ENCODE results near the gene JARID2.

DNA sequence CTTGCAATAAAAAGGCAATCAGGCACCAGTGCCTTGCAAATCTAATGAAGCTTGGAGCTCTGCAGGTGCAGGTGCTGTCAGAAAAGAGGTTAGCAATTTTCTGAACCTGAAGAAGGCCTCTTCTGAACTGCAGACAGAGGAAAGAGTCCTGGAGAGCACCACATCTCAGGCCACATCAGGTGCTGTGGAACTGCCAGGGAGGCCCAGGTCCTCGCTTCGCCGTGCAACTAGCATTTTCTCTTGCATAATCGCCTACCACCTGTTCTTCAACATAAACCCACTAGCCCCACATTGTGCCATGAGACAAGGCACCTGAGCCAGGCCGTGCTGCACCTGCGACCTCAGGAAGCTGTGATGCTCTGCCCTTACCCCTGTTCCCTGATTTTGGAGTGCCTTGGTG lies 229.4 kb downstream of the JARID2 start:
- TF ChIP-seq POLR2AphosphoS5 (IDR thresholded peaks at IDR 0.05; ENCODE audit: borderline replicate concordance, low read depth, low read length) (no peak), EZH2 (IDR thresholded peaks at IDR 0.05) (no peak), FOXP2 (optimal IDR thresholded peaks at IDR 0.05; ENCODE audit: control extremely low read depth, extremely low read length, insufficient read depth) (no peak)
